Fibroblast of lung (primary cell): ENCODE data around the gene AKAP9.

Source experiments
- CTCF ChIP-seq, 2 donors: IDR thresholded peaks in 1 of 2; conservative IDR thresholded peaks in 1 of 2; 1 replicate in 1 of 2; 2 replicates in 1 of 2; pipeline ENCODE4 v1.5.1; 2011 to 2012; ENCODE audit warnings: low read length in 2 of 2, control low read depth in 1 of 2, inconsistent platforms in 1 of 2, low read depth in 1 of 2, mild to moderate bottlenecking in 1 of 2
- EZH2 ChIP-seq: IDR thresholded peaks from 2 replicates; pipeline ENCODE4 v1.5.1; 2012; ENCODE audit warnings: low read length, control low read depth, mild to moderate bottlenecking; ENCODE audit errors: missing control alignments

DNA sequence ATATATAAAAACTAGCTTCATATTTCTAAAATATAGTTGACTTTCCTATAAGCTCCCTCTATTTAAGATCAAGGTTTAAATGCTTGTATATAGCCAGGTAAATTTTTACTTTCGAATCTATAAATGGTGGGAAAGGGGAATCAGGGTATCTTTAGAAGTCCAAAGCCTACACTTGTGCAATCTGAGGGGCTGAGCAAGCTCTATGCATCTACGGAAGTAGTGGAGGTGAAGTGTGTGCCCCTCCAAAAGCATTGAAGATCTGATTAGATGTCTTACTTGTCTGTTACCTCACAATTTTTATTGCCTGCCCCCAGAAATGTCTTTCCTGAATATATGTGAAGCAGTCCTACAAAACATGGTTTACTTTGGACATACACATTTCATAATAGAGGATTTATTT is 1.6 kb downstream of the AKAP9 start:
- TF ChIP-seq CTCF (conservative IDR thresholded peaks at IDR 0.05 in 1 of 2, IDR thresholded peaks at IDR 0.05 in 1 of 2; ENCODE audit: low read depth in 1 of 2, low read length in 2 of 2) (no peak), EZH2 (no peak)
